Activated CD4-positive, alpha-beta T cell treated with anti-CD3 and anti-CD28 coated beads for 36 hours (primary cell): Measurements from ENCODE around the gene MAP1LC3B2. TPM values are rescaled to one million over a fixed set of nuclear protein-coding genes. Genes with fewer than 3 reads are reported as not detected.

Experiments used
- ATAC-seq: fragments of 200-7000 bp; cut with Tn5 transposase; one replicate; pipeline ENCODE4 v1.10.0; 2021; ENCODE audit warnings: mild to moderate bottlenecking, moderate library complexity
- CTCF ChIA-PET: fragments of 350-600 bp; sonication (Branson Sonifier 250); formaldehyde crosslinking; loops from one replicate; lab custom pipeline; 2021; ENCODE audit warnings: antibody characterized with exemption; lab: Charles Lee
- POLR2A ChIA-PET: fragments of 350-600 bp; sonication (Branson Sonifier 250); formaldehyde crosslinking; loops from one replicate; lab custom pipeline; 2021; ENCODE audit warnings: antibody characterized with exemption, inconsistent platforms; lab: Charles Lee
- DNase-seq: peaks from one replicate; pipeline ENCODE4 v3.0.0-alpha.2; 2020
- H3K27ac Mint-ChIP-seq: one replicate; pipeline ENCODE4 v1.8.0; 2021; ENCODE audit warnings: mixed read lengths
- H3K27me3 Mint-ChIP-seq: one replicate; pipeline ENCODE4 v1.8.0; 2021; ENCODE audit warnings: mixed read lengths
- H3K36me3 Mint-ChIP-seq: one replicate; pipeline ENCODE4 v1.8.0; 2021; ENCODE audit warnings: low read depth, mixed read lengths
- H3K4me1 Mint-ChIP-seq: one replicate; pipeline ENCODE4 v1.8.0; 2021; ENCODE audit warnings: mixed read lengths
- H3K4me3 Mint-ChIP-seq: one replicate; pipeline ENCODE4 v1.8.0; 2021; ENCODE audit warnings: mild to moderate bottlenecking, moderate library complexity, mixed read lengths
- H3K9me3 Mint-ChIP-seq: one replicate; pipeline ENCODE4 v1.8.0; 2021; ENCODE audit warnings: low read depth, mixed read lengths
- intact Hi-C, 2 experiments: fragments of 100-400 bp; cut with DNase I in 1 of 2; cut with micrococcal nuclease in 1 of 2; formaldehyde crosslinking; loops; one replicate each; pipeline versions ENCODE4 v1.14.2 to v1.15.1; 2022 to 2024; cut with DNase I, micrococcal nuclease
- total RNA-seq, 2 experiments: library from RNA; stranded (reverse); gene quantifications; one replicate each; pipeline ENCODE4 v1.2.3, GENCODE V29; 2021

The MAP1LC3B2 gene
- total RNA-seq, 2 experiments from 2014 or later, result 1.8 TPM; not detected in 1

DNA sequence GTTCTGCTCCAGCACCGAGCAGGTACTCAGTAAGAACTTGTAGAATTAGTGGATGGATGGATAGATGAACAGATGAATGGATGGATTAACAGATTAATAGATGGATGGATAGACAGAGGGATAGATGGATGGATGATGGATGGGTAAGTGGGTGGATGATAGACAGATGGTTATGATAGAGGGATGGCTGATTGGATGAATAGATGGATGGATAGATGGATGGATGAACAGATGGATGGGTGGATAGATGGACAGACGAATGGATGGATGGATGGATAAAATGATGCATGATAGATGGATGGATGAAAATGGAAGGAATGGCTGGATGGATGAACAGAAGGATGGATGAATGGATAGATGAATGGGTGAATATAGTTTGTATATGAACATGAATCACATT lies 8.0 kb upstream of the MAP1LC3B2 start:
- no peak overlapping the region for H3K4me3 Mint-ChIP-seq
- no peaks in the 10 kb centered on the region for H3K4me1 Mint-ChIP-seq
- no peaks in the 10 kb centered on the region for H3K27me3 Mint-ChIP-seq
- ChIA-PET POLR2A (no interaction called here), CTCF (no interaction called here)
- DNase-seq, result no peak
- no peak overlapping the region for H3K27ac Mint-ChIP-seq
- intact Hi-C loops, result loop anchor here in 1 of 2 experiments (10.0 kb wide), 1 partner anchor 264 kb away; no protein-coding TSS in a partner anchor
- peaks cover 3% of the 10 kb centered on the region for H3K9me3 Mint-ChIP-seq
- H3K36me3 Mint-ChIP-seq, result no peaks in the 10 kb centered on the region
- ATAC-seq, result no peak

DNA sequence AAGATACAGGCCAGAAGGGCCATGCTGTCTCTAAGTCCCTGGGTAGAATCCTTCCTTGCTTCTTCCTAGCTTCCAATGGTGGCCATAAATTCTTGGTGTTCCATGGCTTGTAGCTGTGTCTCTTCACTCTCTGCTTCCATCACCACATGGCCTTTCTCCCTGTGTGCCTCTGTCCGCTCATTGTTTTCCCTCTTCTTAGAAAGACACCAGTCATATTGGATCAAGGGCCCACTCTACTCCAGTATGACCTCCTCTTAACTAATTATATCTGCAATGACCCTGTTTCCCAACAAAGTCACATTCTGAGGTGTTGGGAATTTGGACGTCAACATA lies 7.6 kb upstream of the MAP1LC3B2 start:
- CTCF ChIA-PET, result no interaction called here
- POLR2A ChIA-PET, result no interaction called here
- H3K36me3 Mint-ChIP-seq, result no peaks in the 10 kb centered on the region
- intact Hi-C loops, result loop anchor here in 1 of 2 experiments (10.0 kb wide), 1 partner anchor 263 kb away; no protein-coding TSS in a partner anchor
- no peak overlapping the region for H3K27ac Mint-ChIP-seq
- DNase-seq, result no peak
- H3K9me3 Mint-ChIP-seq, result peaks cover 3% of the 10 kb centered on the region
- H3K4me1 Mint-ChIP-seq, result no peaks in the 10 kb centered on the region
- no peak for ATAC-seq
- no peaks in the 10 kb centered on the region for H3K27me3 Mint-ChIP-seq
- H3K4me3 Mint-ChIP-seq, result no peak overlapping the region

GRCh38 chr12:116551952-116552772 lies 7.0 kb upstream of the MAP1LC3B2 start:
- no peak overlapping the region for H3K4me3 Mint-ChIP-seq
- H3K27ac Mint-ChIP-seq, result peak overlapping the region; percentile 21
- no peaks in the 10 kb centered on the region for H3K36me3 Mint-ChIP-seq
- H3K9me3 Mint-ChIP-seq, result peaks cover 7% of the 10 kb centered on the region
- CTCF ChIA-PET, result no interaction called here
- peaks cover 5% of the 10 kb centered on the region for H3K4me1 Mint-ChIP-seq
- DNase-seq (peak; percentile 20), ATAC-seq (peak; percentile 71)
- H3K27me3 Mint-ChIP-seq, result no peaks in the 10 kb centered on the region
- POLR2A ChIA-PET, result no interaction called here
- intact Hi-C loops, result loop anchor here in 1 of 2 experiments (10.0 kb wide), 1 partner anchor 263 kb away; no protein-coding TSS in a partner anchor

DNA sequence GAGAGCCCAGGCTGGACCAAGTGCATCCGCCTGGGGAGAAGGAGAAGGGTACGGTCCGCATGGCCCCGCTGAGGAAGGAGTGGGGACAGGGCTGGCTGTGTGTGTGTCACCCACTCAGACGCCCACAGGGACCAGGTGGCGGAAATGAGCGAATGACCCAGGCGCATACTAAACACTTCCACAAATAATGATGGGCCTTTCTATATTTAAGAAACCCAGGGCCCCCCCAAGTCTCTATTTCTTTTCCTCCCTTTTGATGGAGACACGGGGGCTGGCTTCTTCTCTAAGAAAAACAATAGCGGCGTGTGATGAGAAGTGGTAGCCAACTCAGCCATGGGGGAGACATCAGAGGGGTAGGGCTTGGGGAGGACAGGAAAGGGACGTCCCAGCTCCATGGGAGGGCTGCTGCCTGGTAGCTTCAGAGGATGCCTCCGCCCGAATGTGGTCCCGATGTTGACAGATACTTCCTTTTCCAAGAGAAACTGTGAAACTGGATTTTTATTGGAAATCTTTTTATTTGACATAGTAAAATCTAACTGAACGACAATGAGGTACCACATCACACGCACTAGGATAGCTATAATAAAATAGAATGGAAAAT lies 6.3 kb upstream of the MAP1LC3B2 start:
- DNase-seq (no peak), ATAC-seq (no peak)
- H3K36me3 Mint-ChIP-seq, result no peaks in the 10 kb centered on the region
- H3K4me3 Mint-ChIP-seq, result no peak overlapping the region
- H3K4me1 Mint-ChIP-seq, result peaks cover 9% of the 10 kb centered on the region
- H3K27ac Mint-ChIP-seq, result peak overlapping the region; percentile 21
- H3K9me3 Mint-ChIP-seq, result peaks cover 7% of the 10 kb centered on the region
- H3K27me3 Mint-ChIP-seq, result no peaks in the 10 kb centered on the region
- CTCF ChIA-PET, result interaction anchor here (0.5 kb wide), 1 partner anchor 14 kb away, joined by 3 read pairs; no protein-coding TSS in a partner anchor
- intact Hi-C loops, result loop anchor here in 1 of 2 experiments (10.0 kb wide), 1 partner anchor 262 kb away; no protein-coding TSS in a partner anchor
- POLR2A ChIA-PET, result no interaction called here

DNA sequence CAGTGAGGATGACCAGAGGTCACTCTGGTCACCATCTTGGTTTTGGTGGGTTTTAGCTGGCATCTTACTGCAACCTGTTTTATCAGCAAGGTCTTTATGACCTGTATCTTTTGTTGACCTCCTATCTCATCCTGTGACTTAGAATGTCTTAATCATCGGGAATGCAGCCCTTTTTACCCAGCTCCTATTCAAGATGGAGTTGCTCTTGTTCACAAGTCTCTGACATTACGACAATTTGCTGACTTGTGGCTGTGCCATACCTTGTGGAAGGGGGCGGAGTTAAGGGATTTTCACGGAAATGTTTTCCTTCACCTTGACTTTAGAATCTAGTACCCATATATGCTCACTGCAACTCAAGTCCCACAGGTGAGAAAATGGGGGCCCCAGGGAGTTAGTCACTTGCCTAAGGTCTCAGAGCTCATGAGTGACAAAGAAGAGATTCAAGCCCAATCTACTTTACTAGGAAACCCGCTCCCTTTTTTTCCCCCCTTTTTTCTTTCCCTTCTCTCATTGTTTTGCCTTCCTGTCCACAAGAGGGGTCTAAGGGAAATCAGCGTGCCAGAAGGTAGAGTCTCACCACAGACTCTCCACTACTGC lies 2.7 kb upstream of the MAP1LC3B2 start:
- ChIA-PET CTCF (interaction anchor here (0.6 kb wide), 1 partner anchor 342 kb away, joined by 3 read pairs; no protein-coding TSS in a partner anchor), POLR2A (no interaction called here)
- H3K27me3 Mint-ChIP-seq, result no peaks in the 10 kb centered on the region
- ATAC-seq, result no peak
- peaks cover 31% of the 10 kb centered on the region for H3K4me1 Mint-ChIP-seq
- H3K9me3 Mint-ChIP-seq, result peaks cover 7% of the 10 kb centered on the region
- no peaks in the 10 kb centered on the region for H3K36me3 Mint-ChIP-seq
- no peak overlapping the region for H3K4me3 Mint-ChIP-seq
- no peak for DNase-seq
- no peak overlapping the region for H3K27ac Mint-ChIP-seq
- intact Hi-C loops, result loop anchor here in 1 of 2 experiments (10.0 kb wide), 1 partner anchor 258 kb away; no protein-coding TSS in a partner anchor

DNA sequence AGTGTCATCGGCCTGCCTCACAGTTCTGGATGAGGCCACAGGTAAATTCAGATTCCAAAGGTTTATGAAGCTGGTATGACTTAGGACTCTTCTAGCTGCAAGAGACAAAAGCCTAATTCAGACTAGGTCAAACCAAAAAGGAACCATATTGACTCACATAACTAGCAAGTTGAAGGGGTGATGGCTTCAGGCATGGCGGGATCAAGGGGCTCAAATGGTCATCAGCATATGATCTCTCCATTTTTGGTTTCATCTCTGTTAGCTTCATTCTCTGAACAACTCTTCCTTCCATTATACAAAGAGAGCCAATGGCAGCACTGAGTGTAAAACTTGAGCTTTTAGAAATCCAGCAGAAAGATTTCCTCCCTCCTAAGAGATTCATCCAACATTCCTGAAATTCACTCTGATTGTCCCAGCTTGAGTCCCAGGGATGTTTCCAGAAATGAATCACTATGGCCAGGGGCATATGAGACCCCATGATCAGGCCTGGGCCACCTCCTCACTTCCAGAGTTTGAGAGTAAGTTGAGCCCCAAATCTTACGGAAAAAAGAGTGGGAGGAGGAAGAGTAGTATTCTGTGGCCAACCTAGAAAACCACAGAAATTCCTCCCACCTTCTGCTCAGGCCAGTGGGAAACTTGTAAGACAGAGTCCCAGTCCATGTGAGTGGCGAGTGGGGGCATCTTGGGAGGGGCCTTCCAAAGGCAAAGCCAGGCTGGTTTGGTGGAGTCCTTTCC lies 2.0 kb upstream of the MAP1LC3B2 start:
- DNase-seq (no peak), ATAC-seq (no peak)
- intact Hi-C loops, result loop anchor here in 1 of 2 experiments (10.0 kb wide), 1 partner anchor 258 kb away; no protein-coding TSS in a partner anchor
- H3K36me3 Mint-ChIP-seq, result no peaks in the 10 kb centered on the region
- H3K4me1 Mint-ChIP-seq, result peaks cover 33% of the 10 kb centered on the region
- CTCF ChIA-PET, result interaction anchor here (0.6 kb wide), 1 partner anchor 343 kb away, joined by 3 read pairs; no protein-coding TSS in a partner anchor
- POLR2A ChIA-PET, result no interaction called here
- no peak overlapping the region for H3K4me3 Mint-ChIP-seq
- H3K27ac Mint-ChIP-seq, result no peak overlapping the region
- H3K27me3 Mint-ChIP-seq, result no peaks in the 10 kb centered on the region
- peaks cover 7% of the 10 kb centered on the region for H3K9me3 Mint-ChIP-seq

DNA sequence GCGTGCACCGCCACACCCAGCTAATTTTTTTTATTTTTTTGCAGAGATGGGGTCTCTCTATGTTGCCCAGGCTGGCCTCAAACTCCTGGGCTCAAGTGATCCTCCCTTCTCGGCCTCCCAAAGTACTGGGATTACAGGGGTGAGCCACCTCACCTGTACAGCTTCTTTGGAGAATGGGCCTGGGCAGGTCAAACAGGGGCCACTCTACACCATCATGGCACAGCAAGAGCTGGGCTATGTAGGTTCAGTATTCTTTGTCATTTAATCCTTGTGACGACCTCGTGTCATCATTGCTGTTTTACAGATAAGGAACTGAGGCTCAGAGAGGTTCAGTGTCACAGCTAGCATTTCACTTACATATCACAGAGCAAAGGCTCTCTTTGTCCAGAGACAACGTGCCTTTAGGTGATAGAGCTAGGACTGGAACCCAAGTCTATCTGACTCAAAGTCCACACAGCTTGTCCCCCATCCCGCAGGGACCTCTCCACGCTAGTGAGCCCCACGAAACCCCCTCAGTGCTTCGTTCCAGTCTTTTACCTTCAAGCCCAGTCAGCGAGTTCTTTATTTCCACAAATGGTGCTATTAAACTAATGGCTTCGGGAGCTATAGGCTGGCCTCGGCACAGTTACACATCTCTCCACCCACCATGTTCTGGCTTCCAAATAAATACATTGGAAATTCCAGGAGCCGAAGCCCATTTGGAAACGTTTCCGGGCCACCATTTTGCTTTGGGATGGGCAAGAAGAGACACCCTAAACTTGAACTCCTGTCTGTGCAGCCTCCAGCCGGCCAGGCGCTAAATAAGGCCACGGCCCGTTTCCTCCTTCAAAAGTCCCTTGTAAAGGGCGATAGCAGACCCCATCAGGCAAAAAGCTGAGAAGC lies 660 bp upstream of the MAP1LC3B2 start:
- ATAC-seq (no peak), DNase-seq (no peak)
- Mint-ChIP-seq H3K27ac (peak overlapping the region; percentile 96), H3K27me3 (no peaks in the 10 kb centered on the region), H3K4me1 (peaks cover 33% of the 10 kb centered on the region), H3K4me3 (peak overlapping the region; percentile 66), H3K36me3 (no peaks in the 10 kb centered on the region), H3K9me3 (peaks cover 7% of the 10 kb centered on the region)
- CTCF ChIA-PET, result interaction anchor here (0.7 to 1.7 kb wide), 4 partner anchors 13 to 150 kb away, joined by 3 to 4 read pairs (median 3); no protein-coding TSS in a partner anchor
- POLR2A ChIA-PET, result interaction anchor here (0.5 to 1.0 kb wide), 3 partner anchors 21 to 601 kb away, joined by 3 read pairs; no protein-coding TSS in a partner anchor
- intact Hi-C loops, result loop anchor here (1.0 to 10.0 kb wide), 7 partner anchors 20 to 282 kb away; partner anchors contain the start of gene MED13L (in 2 of the 2)

GRCh38 chr12:116561181-116561821 lies 2.1 kb downstream of the MAP1LC3B2 start:
- Mint-ChIP-seq H3K9me3 (peaks cover 15% of the 10 kb centered on the region), H3K36me3 (no peaks in the 10 kb centered on the region), H3K4me1 (peaks cover 34% of the 10 kb centered on the region), H3K27ac (no peak overlapping the region), H3K27me3 (no peaks in the 10 kb centered on the region), H3K4me3 (no peak overlapping the region)
- POLR2A ChIA-PET, result no interaction called here
- CTCF ChIA-PET, result interaction anchor here (0.9 to 1.2 kb wide), 2 partner anchors 24 to 38 kb away, joined by 3 read pairs; no protein-coding TSS in a partner anchor
- DNase-seq (no peak), ATAC-seq (no peak)
- intact Hi-C loops, result no loop called here

- no peak overlapping the region for H3K27ac Mint-ChIP-seq
- no peaks in the 10 kb centered on the region for H3K27me3 Mint-ChIP-seq
- DNase-seq, result no peak
- H3K36me3 Mint-ChIP-seq, result no peaks in the 10 kb centered on the region
- peaks cover 30% of the 10 kb centered on the region for H3K4me1 Mint-ChIP-seq
- intact Hi-C loops, result no loop called here
- CTCF ChIA-PET, result interaction anchor here (0.8 kb wide), 1 partner anchor 14 kb away, joined by 3 read pairs; no protein-coding TSS in a partner anchor
- H3K9me3 Mint-ChIP-seq, result peaks cover 12% of the 10 kb centered on the region
- POLR2A ChIA-PET, result no interaction called here
- no peak overlapping the region for H3K4me3 Mint-ChIP-seq
- no peak for ATAC-seq
These were observed 2.9 kb downstream of the MAP1LC3B2 start for GRCh38 chr12:116562090-116562489.

GRCh38 chr12:116563262-116563661 lies 4.1 kb downstream of the MAP1LC3B2 start:
- intact Hi-C loops, result no loop called here
- ChIA-PET POLR2A (no interaction called here), CTCF (no interaction called here)
- Mint-ChIP-seq H3K27ac (no peak overlapping the region), H3K4me3 (no peak overlapping the region), H3K27me3 (no peaks in the 10 kb centered on the region), H3K36me3 (no peaks in the 10 kb centered on the region), H3K4me1 (peaks cover 25% of the 10 kb centered on the region), H3K9me3 (peaks cover 11% of the 10 kb centered on the region)
- no peak for DNase-seq
- no peak for ATAC-seq
